IMR-90 (cell line): ENCODE measurements around the gene TIMM50. TPM values are rescaled to one million over a fixed set of nuclear protein-coding genes. Genes with fewer than 3 reads are reported as not detected.

Experiments used
- ATAC-seq: fragments of 200-7000 bp; cut with Tn5 transposase; 2 replicates; pipeline ENCODE4 v1.9.1; 2020; ENCODE audit warnings: low read depth, mild to moderate bottlenecking, moderate library complexity
- BruUV-seq: library from RNA; stranded (reverse); fragments of 400-500 nt; replicated peaks from 2 replicates; lab custom pipeline; 2021; lab: Mats Ljungman, UMichigan
- CTCF ChIA-PET: fragments of 300-600 bp; formaldehyde crosslinking; extraction: SDS; loops from one replicate; lab custom pipeline; 2021; ENCODE audit warnings: antibody characterized with exemption; lab: Yijun Ruan, JAX
- POLR2A ChIA-PET: fragments of 300-600 bp; sonication (Branson Sonifier 250); formaldehyde crosslinking; loops from one replicate; lab custom pipeline; 2022; ENCODE audit warnings: antibody characterized with exemption; ENCODE audit not compliant: unreplicated experiment; lab: Charles Lee
- DNase-seq: peaks from one replicate; pipeline ENCODE4 v3.0.0; 2013
- H2AFZ ChIP-seq: replicated peaks from 2 replicates; pipeline ENCODE3; 2013; ENCODE audit warnings: low read length, mild to moderate bottlenecking; ENCODE audit not compliant: poor library complexity
- H2AK5ac ChIP-seq: 2 replicates; pipeline ENCODE4 v1.6.1; 2013; ENCODE audit warnings: low read depth, low read length, inconsistent platforms
- H2AK9ac ChIP-seq: replicated peaks from 2 replicates; pipeline ENCODE3; 2013; ENCODE audit warnings: mild to moderate bottlenecking, low read depth, low read length, moderate library complexity; ENCODE audit not compliant: poor library complexity
- H2BK120ac ChIP-seq: 2 replicates; pipeline ENCODE4 v1.6.1; 2013; ENCODE audit warnings: low read depth, low read length, inconsistent platforms
- H2BK15ac ChIP-seq: 3 replicates; pipeline ENCODE4 v1.6.1; 2013; ENCODE audit warnings: low read depth, low read length, inconsistent platforms
- H2BK20ac ChIP-seq: 2 replicates; pipeline ENCODE4 v1.6.1; 2013; ENCODE audit warnings: low read depth, mild to moderate bottlenecking, inconsistent platforms, low read length, moderate library complexity
- H2BK5ac ChIP-seq: 2 replicates; pipeline ENCODE4 v1.6.1; 2013; ENCODE audit warnings: mild to moderate bottlenecking, low read depth, low read length, inconsistent platforms; ENCODE audit not compliant: poor library complexity, severe bottlenecking
- H3K14ac ChIP-seq: replicated peaks from 2 replicates; pipeline ENCODE4 v1.6.1; 2013; ENCODE audit warnings: low read depth, low read length, inconsistent platforms
- H3K18ac ChIP-seq: 2 replicates; pipeline ENCODE4 v1.6.1; 2013; ENCODE audit warnings: low read depth, low read length, control low read depth
- H3K23ac ChIP-seq: 2 replicates; pipeline ENCODE4 v1.6.1; 2013; ENCODE audit warnings: low read depth, low read length, inconsistent platforms
- H3K27ac ChIP-seq: 2 replicates; pipeline ENCODE4 v1.5.1; 2013; ENCODE audit warnings: mild to moderate bottlenecking, control low read depth, low read length; ENCODE audit not compliant: insufficient read depth
- H3K27me3 ChIP-seq: 2 replicates; pipeline ENCODE4 v1.6.1; 2013; ENCODE audit warnings: low read length; ENCODE audit not compliant: control insufficient read depth, insufficient read depth
- H3K36me3 ChIP-seq: 2 replicates; pipeline ENCODE4 v1.6.1; 2013; ENCODE audit warnings: low read length, mixed read lengths; ENCODE audit not compliant: control insufficient read depth, insufficient read depth
- H3K4ac ChIP-seq: 2 replicates; pipeline ENCODE4 v1.6.1; 2013; ENCODE audit warnings: low read depth, low read length, inconsistent platforms
- H3K4me1 ChIP-seq: 2 replicates; pipeline ENCODE4 v1.6.1; 2013; ENCODE audit warnings: low read length, mixed read lengths; ENCODE audit not compliant: control insufficient read depth, insufficient read depth
- H3K4me2 ChIP-seq: 2 replicates; pipeline ENCODE4 v1.6.1; 2013; ENCODE audit warnings: low read depth, mild to moderate bottlenecking, control low read depth, low read length, moderate library complexity
- H3K4me3 ChIP-seq: 2 replicates; pipeline ENCODE4 v1.5.1; 2013; ENCODE audit warnings: low read depth, mild to moderate bottlenecking, control low read depth, low read length, moderate library complexity; ENCODE audit not compliant: insufficient read depth
- H3K56ac ChIP-seq: 2 replicates; pipeline ENCODE4 v1.6.1; 2013; ENCODE audit warnings: low read length, inconsistent platforms; ENCODE audit not compliant: insufficient read depth; ENCODE audit errors: extremely low read depth
- H3K79me1 ChIP-seq, 2 experiments: 2 replicates each; pipeline ENCODE4 v1.6.1; 2013; ENCODE audit warnings: low read length in 2 of 2, inconsistent platforms in 1 of 2, low read depth in 1 of 2
- H3K9ac ChIP-seq: 2 replicates; pipeline ENCODE4 v1.6.1; 2013; ENCODE audit warnings: low read depth, low read length, control low read depth
- H3K9me1 ChIP-seq: 2 replicates; pipeline ENCODE4 v1.6.1; 2013; ENCODE audit warnings: low read length, inconsistent platforms; ENCODE audit not compliant: insufficient read depth
- H3K9me3 ChIP-seq: 2 replicates; pipeline ENCODE4 v1.6.1; 2013; ENCODE audit warnings: low read length; ENCODE audit not compliant: control insufficient read depth, insufficient read depth
- H4K20me1 ChIP-seq: 2 replicates; pipeline ENCODE4 v1.6.1; 2013; ENCODE audit warnings: low read length, inconsistent platforms; ENCODE audit not compliant: insufficient read depth
- H4K5ac ChIP-seq: 2 replicates; pipeline ENCODE4 v1.6.1; 2013; ENCODE audit warnings: mild to moderate bottlenecking, low read depth, low read length, control low read depth
- H4K8ac ChIP-seq, 2 experiments: 2 replicates each; pipeline ENCODE4 v1.6.1; 2013; ENCODE audit warnings: low read depth in 2 of 2, low read length in 2 of 2, control low read depth in 1 of 2, inconsistent platforms in 1 of 2
- H4K91ac ChIP-seq: 2 replicates; pipeline ENCODE4 v1.6.1; 2013; ENCODE audit warnings: low read depth, low read length, inconsistent platforms; ENCODE audit not compliant: insufficient read depth
- BHLHE40 ChIP-seq: fragments of 150-350 bp; IDR thresholded peaks from 2 replicates; pipeline ENCODE4 v1.6.1; 2016; ENCODE audit warnings: mild to moderate bottlenecking, low read depth, low read length
- CEBPB ChIP-seq: IDR thresholded peaks from 2 replicates; pipeline ENCODE4 v1.6.1; 2012; ENCODE audit warnings: low read depth, low read length, improper control_type of control experiment
- CHD1 ChIP-seq: IDR thresholded peaks from 2 replicates; pipeline ENCODE4 v1.6.1; 2012; ENCODE audit warnings: low read depth, low read length, improper control_type of control experiment
- ELK1 ChIP-seq: fragments of 150-350 bp; IDR thresholded peaks from 2 replicates; pipeline ENCODE4 v1.6.1; 2016; ENCODE audit warnings: low read depth, mild to moderate bottlenecking, low read length, moderate library complexity, borderline replicate concordance
- FOS ChIP-seq: fragments of 150-350 bp; IDR thresholded peaks from 2 replicates; pipeline ENCODE4 v1.6.1; 2016; ENCODE audit warnings: low read depth, low read length
- MAFK ChIP-seq: IDR thresholded peaks from 2 replicates; pipeline ENCODE4 v1.6.1; 2012; ENCODE audit warnings: low read depth, low read length, improper control_type of control experiment
- MAZ ChIP-seq: IDR thresholded peaks from 2 replicates; pipeline ENCODE4 v1.6.1; 2012; ENCODE audit warnings: low read depth, mild to moderate bottlenecking, low read length, improper control_type of control experiment, moderate library complexity, borderline replicate concordance
- MXI1 ChIP-seq: IDR thresholded peaks from 2 replicates; pipeline ENCODE4 v1.6.1; 2012; ENCODE audit warnings: low read depth, mild to moderate bottlenecking, low read length, moderate library complexity, borderline replicate concordance
- POLR2A ChIP-seq: IDR thresholded peaks from 2 replicates; pipeline ENCODE4 v1.6.1; 2012; ENCODE audit warnings: mild to moderate bottlenecking, low read depth, low read length
- RAD21 ChIP-seq: IDR thresholded peaks from 2 replicates; pipeline ENCODE4 v1.6.1; 2012; ENCODE audit warnings: low read length, improper control_type of control experiment
- RCOR1 ChIP-seq: IDR thresholded peaks from 2 replicates; pipeline ENCODE4 v1.6.1; 2012; ENCODE audit warnings: mild to moderate bottlenecking, low read length, improper control_type of control experiment; ENCODE audit not compliant: insufficient replicate concordance
- RFX5 ChIP-seq: IDR thresholded peaks from 2 replicates; pipeline ENCODE4 v1.8.0; 2012; ENCODE audit warnings: low read depth, mild to moderate bottlenecking, low read length, moderate library complexity
- SMC3 ChIP-seq: fragments of 150-350 bp; IDR thresholded peaks from 2 replicates; pipeline ENCODE4 v1.6.1; 2016; ENCODE audit warnings: low read depth, mild to moderate bottlenecking, antibody characterized with exemption, low read length, moderate library complexity
- WGBS, 2 experiments: methylation state at CpG; one replicate each; pipeline versions ENCODE4 v1.1.5 to v1.1.7; 2013; ENCODE audit warnings: missing lambda C conversion rate in 2 of 2; ENCODE audit not compliant: insufficient read length in 1 of 2; ENCODE audit errors: extremely low coverage in 2 of 2; 5-methylcytosine and 5-hydroxymethylcytosine counted together
- dilution Hi-C: fragments of 300-500 bp; cut with HindIII; formaldehyde crosslinking; loops from one replicate; pipeline ENCODE4 v1.14.3; 2018; ENCODE audit warnings: low sequenced_read_pairs; ENCODE audit not compliant: unreplicated experiment
- in situ Hi-C: fragments of 300-500 bp; cut with MboI; formaldehyde crosslinking; loops from 3 replicates; pipeline ENCODE4 v1.14.3; 2019; ENCODE audit warnings: low sequenced_read_pairs, inconsistent platforms, mixed read lengths
- intact Hi-C: fragments of 100-400 bp; cut with micrococcal nuclease; formaldehyde crosslinking; loops from 2 replicates; pipeline ENCODE4 v1.10.0; 2022
- polyA plus RNA-seq, 3 experiments: library from polyadenylated mRNA; depleted of rRNA; stranded (reverse); fragments of >200 nt; gene quantifications; 2 replicates each; pipeline ENCODE4 v1.2.3, GENCODE V29; 2012; ENCODE audit warnings: low replicate concordance in 1 of 3
- total RNA-seq: library from RNA; depleted of rRNA; stranded (reverse); fragments of >200 nt; gene quantifications from 2 replicates; pipeline ENCODE4 v1.2.3, GENCODE V29; 2012
- TF ChIP-seq, protein P1 (sequence below): conservative IDR thresholded peaks from 2 replicates; pipeline ENCODE4 v1.5.1; 2012; ENCODE audit warnings: mild to moderate bottlenecking, low read depth, low read length, improper control_type of control experiment
- TF ChIP-seq, protein P2 (sequence below): fragments of 150-350 bp; IDR thresholded peaks from 2 replicates; pipeline ENCODE4 v1.6.1; 2017; ENCODE audit warnings: mild to moderate bottlenecking, antibody characterized with exemption, low read length, low read depth

TIMM50 gene
- total and polyA plus RNA-seq, 2 of the 4 experiments (the other 2 are of a cell fraction), result 52.0 to 76.8 TPM

GRCh38 chr19:39518975-39519374 is 38.3 kb downstream of the TIMM50 start:
- H3K9me1 ChIP-seq, result no peaks in the 10 kb centered on the region

More at GRCh38 chr19:39518975-39519374, 38.3 kb downstream of the TIMM50 start:
- Histone ChIP-seq H3K27ac (no peak overlapping the region), H3K56ac (no peak overlapping the region), H2AK9ac (no peak overlapping the region), H4K91ac (no peak overlapping the region), H4K5ac (no peak overlapping the region), H3K36me3 (no peaks in the 10 kb centered on the region), H3K4ac (no peak overlapping the region), H3K4me3 (no peak overlapping the region), H3K14ac (no peak overlapping the region), H2BK5ac (no peak overlapping the region), H3K18ac (no peak overlapping the region), H2AFZ (no peak overlapping the region), H2BK15ac (no peak overlapping the region), H3K9me3 (peaks cover 9% of the 10 kb centered on the region), H3K27me3 (peaks cover 44% of the 10 kb centered on the region), H3K4me2 (no peak overlapping the region), H2AK5ac (no peak overlapping the region), H2BK20ac (no peak overlapping the region), H3K23ac (no peak overlapping the region), H2BK120ac (no peak overlapping the region), H3K9ac (no peak overlapping the region), H3K79me1 (no peaks in the 10 kb centered on the region), H3K4me1 (peaks cover 6% of the 10 kb centered on the region; the same call in 1 of the 2 replicates), H4K20me1 (no peaks in the 10 kb centered on the region), H4K8ac (no peak overlapping the region)
- dilution Hi-C loops, result no loop called here
- no TSS peak for BruUV-seq
- ATAC-seq (no peak), DNase-seq (no peak)
- intact Hi-C loops, result no loop called here
- in situ Hi-C loops, result no loop called here
- ChIA-PET CTCF (no interaction called here), POLR2A (no interaction called here)
- 20% methylated on average over 1 of the region's 9 CpGs; no CpG with 5 or more reads in 1 of the 2 experiments for WGBS, 2 experiments
- TF ChIP-seq MAFK (no peak), MXI1 (no peak), CEBPB (no peak), RAD21 (no peak), POLR2A (no peak), RFX5 (no peak), BHLHE40 (no peak), SMC3 (no peak), RCOR1 (no peak), CHD1 (no peak), FOS (no peak), ELK1 (no peak), MAZ (no peak)
- TF ChIP-seq, protein P1, sequence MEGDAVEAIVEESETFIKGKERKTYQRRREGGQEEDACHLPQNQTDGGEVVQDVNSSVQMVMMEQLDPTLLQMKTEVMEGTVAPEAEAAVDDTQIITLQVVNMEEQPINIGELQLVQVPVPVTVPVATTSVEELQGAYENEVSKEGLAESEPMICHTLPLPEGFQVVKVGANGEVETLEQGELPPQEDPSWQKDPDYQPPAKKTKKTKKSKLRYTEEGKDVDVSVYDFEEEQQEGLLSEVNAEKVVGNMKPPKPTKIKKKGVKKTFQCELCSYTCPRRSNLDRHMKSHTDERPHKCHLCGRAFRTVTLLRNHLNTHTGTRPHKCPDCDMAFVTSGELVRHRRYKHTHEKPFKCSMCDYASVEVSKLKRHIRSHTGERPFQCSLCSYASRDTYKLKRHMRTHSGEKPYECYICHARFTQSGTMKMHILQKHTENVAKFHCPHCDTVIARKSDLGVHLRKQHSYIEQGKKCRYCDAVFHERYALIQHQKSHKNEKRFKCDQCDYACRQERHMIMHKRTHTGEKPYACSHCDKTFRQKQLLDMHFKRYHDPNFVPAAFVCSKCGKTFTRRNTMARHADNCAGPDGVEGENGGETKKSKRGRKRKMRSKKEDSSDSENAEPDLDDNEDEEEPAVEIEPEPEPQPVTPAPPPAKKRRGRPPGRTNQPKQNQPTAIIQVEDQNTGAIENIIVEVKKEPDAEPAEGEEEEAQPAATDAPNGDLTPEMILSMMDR, result no peak
- TF ChIP-seq, protein P2, sequence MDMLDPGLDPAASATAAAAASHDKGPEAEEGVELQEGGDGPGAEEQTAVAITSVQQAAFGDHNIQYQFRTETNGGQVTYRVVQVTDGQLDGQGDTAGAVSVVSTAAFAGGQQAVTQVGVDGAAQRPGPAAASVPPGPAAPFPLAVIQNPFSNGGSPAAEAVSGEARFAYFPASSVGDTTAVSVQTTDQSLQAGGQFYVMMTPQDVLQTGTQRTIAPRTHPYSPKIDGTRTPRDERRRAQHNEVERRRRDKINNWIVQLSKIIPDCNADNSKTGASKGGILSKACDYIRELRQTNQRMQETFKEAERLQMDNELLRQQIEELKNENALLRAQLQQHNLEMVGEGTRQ, result no peak
